Smooth muscle cell (in vitro differentiated cells): ENCODE measurements around the gene SMIM29. TPM values are rescaled to one million over a fixed set of nuclear protein-coding genes. Genes with fewer than 3 reads are reported as not detected.
"Not testable (repeated sequence)": the region's sequence is repeated elsewhere in the genome, so short reads cannot be mapped to it uniquely, and the experiment has no call there.

Source experiments
- DNase-seq: peaks from one replicate; lab custom pipeline; 2025; ENCODE audit not compliant: unreplicated experiment; lab: John Stamatoyannopoulos, UW
- H2AFZ ChIP-seq: fragments of 200-600 bp; sonication (generic); 2 replicates; pipeline ENCODE4 v1.6.0; 2016; ENCODE audit warnings: antibody characterized with exemption, low read depth, mild to moderate bottlenecking
- H3F3A ChIP-seq: fragments of 200-600 bp; sonication (generic); 2 replicates; pipeline ENCODE4 v1.6.0; 2017; ENCODE audit warnings: antibody characterized with exemption, low read depth
- H3K27ac ChIP-seq: fragments of 200-600 bp; sonication (generic); 2 replicates; pipeline ENCODE4 v1.5.1; 2016; ENCODE audit warnings: low read depth, mild to moderate bottlenecking
- H3K27me3 ChIP-seq: fragments of 200-600 bp; sonication (generic); 2 replicates; pipeline ENCODE4 v1.6.1; 2016; ENCODE audit warnings: low read depth, mild to moderate bottlenecking
- H3K36me3 ChIP-seq: fragments of 200-600 bp; sonication (generic); 2 replicates; pipeline ENCODE4 v1.5.1; 2016; ENCODE audit warnings: low read depth
- H3K4me1 ChIP-seq: fragments of 200-600 bp; sonication (generic); 2 replicates; pipeline ENCODE4 v1.5.1; 2016; ENCODE audit warnings: low read depth
- H3K4me2 ChIP-seq: fragments of 200-600 bp; sonication (generic); 2 replicates; pipeline ENCODE4 v1.6.0; 2016; ENCODE audit warnings: mild to moderate bottlenecking
- H3K4me3 ChIP-seq: fragments of 200-600 bp; sonication (generic); 2 replicates; pipeline ENCODE4 v1.5.1; 2016; ENCODE audit warnings: mild to moderate bottlenecking
- H3K79me2 ChIP-seq: fragments of 200-600 bp; sonication (generic); 2 replicates; pipeline ENCODE4 v1.6.0; 2016; ENCODE audit warnings: low read depth, mild to moderate bottlenecking
- H3K9ac ChIP-seq: fragments of 200-600 bp; sonication (generic); 2 replicates; pipeline ENCODE4 v1.6.0; 2016; ENCODE audit warnings: low read depth
- H3K9me3 ChIP-seq: fragments of 200-600 bp; sonication (generic); replicated peaks from 2 replicates; pipeline ENCODE4 v1.5.1; 2016; ENCODE audit warnings: low read depth
- H4K20me1 ChIP-seq: fragments of 200-600 bp; sonication (generic); 2 replicates; pipeline ENCODE4 v1.6.0; 2016; ENCODE audit warnings: low read depth
- WGBS: methylation state at CpG from one replicate; pipeline ENCODE4 v1.1.7; 2016; ENCODE audit warnings: low lambda C conversion rate; 5-methylcytosine and 5-hydroxymethylcytosine counted together
- polyA plus RNA-seq: library from polyadenylated mRNA; unstranded; fragments of >200 nt; fragmentation: Nextera tagmentation; extraction: Ambion mirVana; gene quantifications from 2 replicates; pipeline ENCODE4 v1.2.1, GENCODE V29; 2016
- total RNA-seq: library from RNA; depleted of rRNA; stranded (reverse); fragments of >200 nt; gene quantifications from 2 replicates; pipeline ENCODE4 v1.2.3, GENCODE V29; 2014
- TF ChIP-seq, protein P1 (sequence below): fragments of 200-600 bp; sonication (generic); IDR thresholded peaks from 2 replicates; pipeline ENCODE4 v1.5.1; 2017; ENCODE audit warnings: borderline replicate concordance, mild to moderate bottlenecking, antibody characterized with exemption; ENCODE audit not compliant: insufficient read depth, poor library complexity, severe bottlenecking

SMIM29 gene
- total and polyA plus RNA-seq, 2 experiments from 2014 or later: 29.2 to 29.7 TPM

DNA sequence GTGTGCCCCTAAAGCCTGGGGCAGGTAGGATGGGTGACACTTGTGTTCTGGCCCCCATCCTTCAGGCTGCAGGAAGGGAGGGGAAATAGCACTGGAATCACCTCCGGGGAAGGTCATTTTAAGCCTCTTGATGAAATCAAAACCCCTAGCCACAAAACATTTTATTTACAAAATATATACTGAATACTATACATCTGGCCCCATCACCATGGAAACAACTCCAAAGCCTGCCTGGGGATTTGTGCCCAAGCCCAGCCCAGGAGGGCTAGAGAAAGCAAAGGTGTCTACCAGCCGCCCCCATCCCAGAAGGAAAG is 2.6 kb downstream of the SMIM29 start:
- WGBS: 56% methylated on average over 2 of the region's 2 CpGs
- H3K4me1 ChIP-seq: no peaks in the 10 kb centered on the region
- no peak overlapping the region for H3K27ac ChIP-seq

DNA sequence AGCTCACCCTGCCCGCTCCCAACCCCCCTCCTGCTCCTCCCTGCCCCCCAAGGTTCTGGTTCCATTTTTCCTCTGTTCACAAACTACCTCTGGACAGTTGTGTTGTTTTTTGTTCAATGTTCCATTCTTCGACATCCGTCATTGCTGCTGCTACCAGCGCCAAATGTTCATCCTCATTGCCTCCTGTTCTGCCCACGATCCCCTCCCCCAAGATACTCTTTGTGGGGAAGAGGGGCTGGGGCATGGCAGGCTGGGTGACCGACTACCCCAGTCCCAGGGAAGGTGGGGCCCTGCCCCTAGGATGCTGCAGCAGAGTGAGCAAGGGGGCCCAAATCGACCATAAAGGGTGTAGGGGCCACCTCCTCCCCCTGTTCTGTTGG is 3.1 kb downstream of the SMIM29 start:
- not testable (repeated sequence) for H3K4me2 ChIP-seq, H2AFZ ChIP-seq, H3K36me3 ChIP-seq, H4K20me1 ChIP-seq, DNase-seq, H3K27ac ChIP-seq, H3K79me2 ChIP-seq, H3K9ac ChIP-seq, H3F3A ChIP-seq, H3K27me3 ChIP-seq, H3K4me1 ChIP-seq, H3K9me3 ChIP-seq, H3K4me3 ChIP-seq
- WGBS: 87% methylated on average over 7 of the region's 7 CpGs

More for the DNA sequence above, 2.6 kb downstream of the SMIM29 start:
- no peaks in the 10 kb centered on the region for H3K27me3 ChIP-seq
- no peaks in the 10 kb centered on the region for H3K79me2 ChIP-seq
- no peak overlapping the region for H3K9ac ChIP-seq
- no peak overlapping the region for H3K4me2 ChIP-seq
- TF ChIP-seq, protein P1, sequence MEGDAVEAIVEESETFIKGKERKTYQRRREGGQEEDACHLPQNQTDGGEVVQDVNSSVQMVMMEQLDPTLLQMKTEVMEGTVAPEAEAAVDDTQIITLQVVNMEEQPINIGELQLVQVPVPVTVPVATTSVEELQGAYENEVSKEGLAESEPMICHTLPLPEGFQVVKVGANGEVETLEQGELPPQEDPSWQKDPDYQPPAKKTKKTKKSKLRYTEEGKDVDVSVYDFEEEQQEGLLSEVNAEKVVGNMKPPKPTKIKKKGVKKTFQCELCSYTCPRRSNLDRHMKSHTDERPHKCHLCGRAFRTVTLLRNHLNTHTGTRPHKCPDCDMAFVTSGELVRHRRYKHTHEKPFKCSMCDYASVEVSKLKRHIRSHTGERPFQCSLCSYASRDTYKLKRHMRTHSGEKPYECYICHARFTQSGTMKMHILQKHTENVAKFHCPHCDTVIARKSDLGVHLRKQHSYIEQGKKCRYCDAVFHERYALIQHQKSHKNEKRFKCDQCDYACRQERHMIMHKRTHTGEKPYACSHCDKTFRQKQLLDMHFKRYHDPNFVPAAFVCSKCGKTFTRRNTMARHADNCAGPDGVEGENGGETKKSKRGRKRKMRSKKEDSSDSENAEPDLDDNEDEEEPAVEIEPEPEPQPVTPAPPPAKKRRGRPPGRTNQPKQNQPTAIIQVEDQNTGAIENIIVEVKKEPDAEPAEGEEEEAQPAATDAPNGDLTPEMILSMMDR: no peak
- no peaks in the 10 kb centered on the region for H3K36me3 ChIP-seq
- no peak overlapping the region for H3K4me3 ChIP-seq
- H2AFZ ChIP-seq: no peak overlapping the region
- H3F3A ChIP-seq: peaks cover 9% of the 10 kb centered on the region
- DNase-seq: no peak
- no peaks in the 10 kb centered on the region for H3K9me3 ChIP-seq
- no peaks in the 10 kb centered on the region for H4K20me1 ChIP-seq

DNA sequence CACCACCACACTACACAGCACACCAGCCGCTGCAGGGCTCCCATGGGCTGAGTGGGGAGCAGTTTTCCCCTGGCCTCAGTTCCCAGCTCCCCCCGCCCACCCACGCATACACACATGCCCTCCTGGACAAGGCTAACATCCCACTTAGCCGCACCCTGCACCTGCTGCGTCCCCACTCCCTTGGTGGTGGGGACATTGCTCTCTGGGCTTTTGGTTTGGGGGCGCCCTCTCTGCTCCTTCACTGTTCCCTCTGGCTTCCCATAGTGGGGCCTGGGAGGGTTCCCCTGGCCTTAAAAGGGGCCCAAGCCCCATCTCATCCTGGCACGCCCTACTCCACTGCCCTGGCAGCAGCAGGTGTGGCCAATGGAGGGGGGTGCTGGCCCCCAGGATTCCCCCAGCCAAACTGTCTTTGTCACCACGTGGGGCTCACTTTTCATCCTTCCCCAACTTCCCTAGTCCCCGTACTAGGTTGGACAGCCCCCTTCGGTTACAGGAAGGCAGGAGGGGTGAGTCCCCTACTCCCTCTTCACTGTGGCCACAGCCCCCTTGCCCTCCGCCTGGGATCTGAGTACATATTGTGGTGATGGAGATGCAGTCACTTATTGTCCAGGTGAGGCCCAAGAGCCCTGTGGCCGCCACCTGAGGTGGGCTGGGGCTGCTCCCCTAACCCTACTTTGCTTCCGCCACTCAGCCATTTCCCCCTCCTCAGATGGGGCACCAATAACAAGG is 3.6 kb downstream of the SMIM29 start:
- DNase-seq, H3K9me3 ChIP-seq, H3K4me3 ChIP-seq, H3K27me3 ChIP-seq, H3F3A ChIP-seq, H3K4me1 ChIP-seq, H3K79me2 ChIP-seq, H3K9ac ChIP-seq, H2AFZ ChIP-seq, H3K36me3 ChIP-seq, H4K20me1 ChIP-seq: not testable (repeated sequence)
- WGBS: 90% methylated on average over 12 of the region's 13 CpGs
- Histone ChIP-seq H3K4me2 (peak overlapping the region; percentile 37), H3K27ac (peak overlapping the region; percentile 91)

DNA sequence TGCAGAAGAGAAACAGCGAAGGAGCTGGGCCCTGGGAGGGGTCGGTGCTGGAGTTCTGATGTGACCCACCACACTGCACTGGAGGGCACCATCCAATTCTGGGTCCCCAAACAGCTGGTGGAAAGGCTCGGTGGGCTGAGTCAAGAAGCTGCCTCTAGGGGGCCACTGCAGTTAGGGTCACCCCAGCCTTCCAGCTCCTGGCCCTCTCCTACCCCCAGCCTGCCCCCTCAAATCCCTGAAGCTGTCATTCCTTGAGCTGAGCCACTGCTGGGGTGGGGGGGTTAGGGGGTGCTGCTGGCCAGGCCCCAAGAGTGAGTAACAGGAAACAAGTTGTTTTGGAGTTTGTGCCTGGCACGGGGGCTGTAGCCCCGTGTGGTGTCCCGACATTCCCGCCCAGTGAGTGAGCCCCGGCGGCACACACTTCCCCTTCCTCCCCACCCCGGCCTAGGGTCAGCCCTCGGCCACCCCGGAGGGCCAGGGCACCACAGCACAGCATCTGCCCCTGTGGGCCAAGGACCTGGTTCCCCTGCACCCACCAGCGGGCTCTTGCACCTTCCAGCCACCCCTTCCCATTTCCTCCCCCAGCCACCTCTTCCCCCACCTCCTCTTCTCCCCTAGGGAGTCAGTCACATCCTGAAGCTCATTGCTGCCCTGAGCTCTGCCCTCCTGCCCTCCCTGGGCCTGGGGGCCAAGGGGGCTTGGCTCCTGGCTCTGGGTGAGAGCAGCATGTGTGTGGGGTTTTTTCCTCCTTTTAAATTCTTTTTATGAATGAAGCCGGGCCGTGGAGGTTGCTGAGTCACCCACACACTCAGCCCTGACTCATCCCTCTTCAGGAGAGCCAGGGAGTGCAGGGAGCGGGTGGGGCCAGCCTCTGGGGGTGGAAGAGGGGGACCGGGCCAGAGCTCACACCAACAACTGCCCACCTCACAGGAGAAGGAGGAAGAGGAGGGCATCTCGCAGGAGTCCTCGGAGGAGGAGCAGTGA is 4.6 kb downstream of the SMIM29 start:
- Histone ChIP-seq H3K4me1 (peaks cover 5% of the 10 kb centered on the region), H3F3A (peaks cover 9% of the 10 kb centered on the region), H3K4me2 (peak overlapping the region; percentile 37), H3K79me2 (peaks cover under 1% of the 10 kb centered on the region), H3K9me3 (no peaks in the 10 kb centered on the region), H4K20me1 (peaks cover 8% of the 10 kb centered on the region), H3K4me3 (no peak overlapping the region), H3K36me3 (no peaks in the 10 kb centered on the region), H3K27ac (peak overlapping the region; percentile 91), H3K27me3 (no peaks in the 10 kb centered on the region), H2AFZ (no peak overlapping the region), H3K9ac (peak overlapping the region; percentile 66)
- TF ChIP-seq, protein P1: peak; percentile 35
- 27% methylated on average over 17 of the region's 19 CpGs for WGBS
- peak; percentile 54 for DNase-seq
